Keratinocyte (primary cell): ENCODE data around the gene DUSP6.

Experiments used
- CTCF ChIP-seq, 3 experiments: IDR thresholded peaks in 1 of 3; conservative IDR thresholded peaks in 1 of 3; optimal IDR thresholded peaks in 1 of 3; 2 replicates in 2 of 3; 3 replicates in 1 of 3; pipeline versions ENCODE3 to v1.5.1; 2011; ENCODE audit warnings: low read length in 3 of 3, mild to moderate bottlenecking in 3 of 3, moderate library complexity in 2 of 3, control low read depth in 1 of 3, inconsistent platforms in 1 of 3; ENCODE audit not compliant: insufficient read depth in 2 of 3; ENCODE audit errors: extremely low read depth in 1 of 3
- EZH2 ChIP-seq: IDR thresholded peaks from one replicate; pipeline ENCODE4 v1.6.1; 2012; ENCODE audit warnings: inconsistent platforms, mild to moderate bottlenecking, low read length, moderate library complexity

DNA sequence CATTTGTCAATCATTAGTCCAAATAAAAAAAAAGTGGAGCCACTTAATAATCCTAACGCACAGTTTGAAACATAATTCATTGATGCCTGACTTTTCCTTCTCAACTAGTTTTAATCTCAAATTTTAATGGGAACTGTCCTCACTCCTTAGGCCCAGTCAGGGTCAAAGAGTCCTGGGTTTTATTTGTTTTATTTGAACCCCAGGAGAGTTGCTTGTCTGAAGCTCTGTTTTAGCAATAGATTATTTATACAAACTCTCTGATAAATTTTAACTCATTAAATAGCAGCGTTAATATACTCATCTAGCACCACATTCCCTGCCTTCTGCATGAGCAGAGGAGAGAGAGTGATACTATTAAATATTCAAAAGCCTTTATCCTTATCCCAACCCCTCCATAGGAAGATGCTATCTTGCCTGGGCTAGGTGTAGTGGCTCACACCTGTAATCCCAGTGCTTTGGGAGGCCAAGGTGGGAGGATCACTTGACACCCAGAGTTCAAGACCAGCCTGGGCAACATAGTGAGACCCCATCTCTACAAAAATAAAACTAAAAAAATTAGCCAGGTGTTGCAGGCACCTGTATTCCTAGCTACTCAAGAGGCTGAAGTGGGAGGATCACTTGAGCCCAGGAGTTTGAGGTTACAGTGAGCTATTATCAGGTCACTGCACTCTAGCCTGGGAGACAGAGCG, 14.5 kb upstream of the DUSP6 start:
- TF ChIP-seq EZH2 (no peak), CTCF (optimal IDR thresholded peaks at IDR 0.05 in 1 of 3, IDR thresholded peaks at IDR 0.05 in 1 of 3, conservative IDR thresholded peaks at IDR 0.05 in 1 of 3; ENCODE audit: extremely low read depth in 1 of 3, insufficient read depth in 2 of 3, low read length in 3 of 3) (no peak)
